ENCODE results near the gene TMEM170A. TPM values are rescaled to one million over a fixed set of nuclear protein-coding genes. Genes with fewer than 3 reads are reported as not detected.

Gene TMEM170A
- total RNA-seq, 1 experiment from 2014 or later: 46.8 TPM

DNA sequence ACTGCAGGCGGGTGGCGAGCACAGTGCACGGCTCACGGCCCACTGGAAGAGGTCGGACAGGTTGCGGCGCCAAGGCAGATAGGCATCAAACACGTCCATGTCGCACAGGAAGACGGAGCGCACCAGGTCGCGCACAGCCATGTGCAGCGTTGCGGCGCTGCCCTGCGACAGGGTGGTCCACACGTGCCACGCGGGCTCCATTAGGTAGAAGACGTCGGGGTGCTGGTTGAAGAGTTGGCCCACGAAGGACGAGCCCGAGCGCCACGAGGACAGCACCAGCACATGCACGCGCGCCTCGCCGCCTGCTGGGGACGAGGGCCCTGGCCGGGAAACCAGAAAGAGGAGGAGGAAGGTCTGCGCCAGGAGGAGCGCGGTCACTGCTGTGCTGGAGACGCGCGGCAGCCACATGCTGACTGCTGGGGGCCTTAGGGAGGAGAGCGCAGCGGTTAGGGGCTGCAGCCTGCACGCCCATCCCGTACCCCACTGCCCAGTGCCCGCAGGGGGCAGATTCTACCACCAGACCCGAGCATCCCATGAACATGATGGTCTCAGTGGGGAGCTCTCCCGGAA lies 15.0 kb upstream of the TMEM170A start:
- peaks cover 23 to 48% (median 45%) of the 10 kb centered on the region in 3 experiments for H3K36me3 Mint-ChIP-seq (ENCODE audit: insufficient read depth in 1 of 3, low read depth in 3 of 3)

More for the DNA sequence above, 15.0 kb upstream of the TMEM170A start:
- no peak for DNase-seq
- H3K23me2 ChIP-seq (ENCODE audit: insufficient read length, low read depth, low read length, poor library complexity, severe bottlenecking): no peaks in the 10 kb centered on the region
- no peaks in the 10 kb centered on the region for H3K27me3 ChIP-seq (ENCODE audit: insufficient read depth, low read length)
- H3K18ac ChIP-seq (ENCODE audit: insufficient read length, low read depth, low read length): no peak overlapping the region
- H3K27ac ChIP-seq (ENCODE audit: insufficient read length, low read depth, low read length): no peak overlapping the region
- H3K4me2 ChIP-seq (ENCODE audit: insufficient read depth, insufficient read length, low read length): no peak overlapping the region
- no peaks in the 10 kb centered on the region for H4K20me1 ChIP-seq (ENCODE audit: control insufficient read depth, insufficient read depth, insufficient read length)
- no peak overlapping the region for H4K8ac ChIP-seq (replicated peaks; ENCODE audit: insufficient read length, low read depth, low read length)
- no peak overlapping the region for H3K23ac ChIP-seq (ENCODE audit: insufficient read length, low read depth, low read length)
- H2BK12ac ChIP-seq (ENCODE audit: insufficient read length, low read depth, low read length): no peak overlapping the region
- no peak overlapping the region for H4K91ac ChIP-seq (ENCODE audit: insufficient read length, low read depth, low read length)
- no peak overlapping the region for H3K9ac ChIP-seq (ENCODE audit: extremely low read depth, insufficient read length, low read length)
- H3K9me3 ChIP-seq (ENCODE audit: control insufficient read depth, low read depth, low read length): no peaks in the 10 kb centered on the region
- no peak overlapping the region for H2BK5ac ChIP-seq (ENCODE audit: insufficient read length, low read length)
- H3K14ac ChIP-seq (ENCODE audit: insufficient read depth, low read length): no peak overlapping the region
- Mint-ChIP-seq H3K27me3 (ENCODE audit: low read depth) (no peaks in the 10 kb centered on the region; the same call in 1 of the 2 replicates), H3K4me3 (no peak overlapping the region), H3K9me3 (no peaks in the 10 kb centered on the region), H3K27ac (no peak overlapping the region; a peak in 1 of 7 replicates), H3K4me1 (peaks cover 5 to 6% of the 10 kb centered on the region in 2 experiments; a peak in 3 of 4 replicates)
- no peak overlapping the region for H3K56ac ChIP-seq (ENCODE audit: insufficient read length, low read depth, low read length)
- H3K79me1 ChIP-seq (ENCODE audit: insufficient read depth, low read depth, low read length, poor library complexity, severe bottlenecking): no peaks in the 10 kb centered on the region
- no peaks in the 10 kb centered on the region for H3K4me1 ChIP-seq (ENCODE audit: insufficient read depth, low read length)
- no peak overlapping the region for H2BK20ac ChIP-seq (ENCODE audit: low read depth, low read length, poor library complexity, severe bottlenecking)
- no CpG with 5 or more reads among the region's 47 CpGs for WGBS (ENCODE audit: extremely low coverage, insufficient read length, low lambda C conversion rate)
- no peak overlapping the region for H2BK120ac ChIP-seq (ENCODE audit: low read depth, low read length, poor library complexity, severe bottlenecking)
- H2BK15ac ChIP-seq (ENCODE audit: low read depth, low read length): no peak overlapping the region; the same call in 1 of the 2 replicates
- no peak overlapping the region for H3K4ac ChIP-seq (ENCODE audit: low read depth, low read length)
- TF ChIP-seq, protein P1, sequence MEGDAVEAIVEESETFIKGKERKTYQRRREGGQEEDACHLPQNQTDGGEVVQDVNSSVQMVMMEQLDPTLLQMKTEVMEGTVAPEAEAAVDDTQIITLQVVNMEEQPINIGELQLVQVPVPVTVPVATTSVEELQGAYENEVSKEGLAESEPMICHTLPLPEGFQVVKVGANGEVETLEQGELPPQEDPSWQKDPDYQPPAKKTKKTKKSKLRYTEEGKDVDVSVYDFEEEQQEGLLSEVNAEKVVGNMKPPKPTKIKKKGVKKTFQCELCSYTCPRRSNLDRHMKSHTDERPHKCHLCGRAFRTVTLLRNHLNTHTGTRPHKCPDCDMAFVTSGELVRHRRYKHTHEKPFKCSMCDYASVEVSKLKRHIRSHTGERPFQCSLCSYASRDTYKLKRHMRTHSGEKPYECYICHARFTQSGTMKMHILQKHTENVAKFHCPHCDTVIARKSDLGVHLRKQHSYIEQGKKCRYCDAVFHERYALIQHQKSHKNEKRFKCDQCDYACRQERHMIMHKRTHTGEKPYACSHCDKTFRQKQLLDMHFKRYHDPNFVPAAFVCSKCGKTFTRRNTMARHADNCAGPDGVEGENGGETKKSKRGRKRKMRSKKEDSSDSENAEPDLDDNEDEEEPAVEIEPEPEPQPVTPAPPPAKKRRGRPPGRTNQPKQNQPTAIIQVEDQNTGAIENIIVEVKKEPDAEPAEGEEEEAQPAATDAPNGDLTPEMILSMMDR (conservative IDR thresholded peaks at IDR 0.05): no peak
- H3K79me2 ChIP-seq (ENCODE audit: insufficient read depth, low read length): no peaks in the 10 kb centered on the region
- no peak overlapping the region for H2AK5ac ChIP-seq (ENCODE audit: insufficient read length, low read length)
- H2AFZ ChIP-seq (ENCODE audit: low read length): no peak overlapping the region
- no peak overlapping the region for H4K5ac ChIP-seq (ENCODE audit: insufficient read length, low read depth, low read length)
- no peak overlapping the region for H3T11ph ChIP-seq (ENCODE audit: low read length)

Data from H9 (cell line).